RWPE2 (cell line): ENCODE measurements around the gene STRBP.

Experiments used
- ATAC-seq: fragments of 200-7000 bp; cut with Tn5 transposase; 3 replicates; pipeline ENCODE4 v1.9.1; 2021; ENCODE audit warnings: low read depth
- DNase-seq: peaks from one replicate; pipeline ENCODE4 v3.0.0-alpha.2; 2020; ENCODE audit warnings: low spot score
- H3K27ac ChIP-seq: fragments of 450-650 bp; 2 replicates; pipeline ENCODE4 v1.5.1; 2017; ENCODE audit warnings: mild to moderate bottlenecking; ENCODE audit not compliant: poor library complexity, severe bottlenecking
- H3K27me3 ChIP-seq: fragments of 250-450 bp; sonication (Bioruptor Pico); 2 replicates; pipeline ENCODE4 v1.5.1; 2021; ENCODE audit warnings: mild to moderate bottlenecking, moderate library complexity; ENCODE audit not compliant: insufficient read depth, poor library complexity, severe bottlenecking
- H3K36me3 ChIP-seq: fragments of 250-450 bp; sonication (Bioruptor Pico); 2 replicates; pipeline ENCODE4 v1.5.1; 2020; ENCODE audit warnings: low read depth, mild to moderate bottlenecking, moderate library complexity
- H3K4me1 ChIP-seq: fragments of 250-450 bp; sonication (Bioruptor Pico); 2 replicates; pipeline ENCODE4 v1.5.1; 2021; ENCODE audit warnings: mild to moderate bottlenecking, moderate library complexity; ENCODE audit not compliant: insufficient read depth, poor library complexity, severe bottlenecking
- H3K4me3 ChIP-seq: fragments of 250-450 bp; sonication (Bioruptor Pico); 2 replicates; pipeline ENCODE4 v1.5.1; 2021; ENCODE audit warnings: mild to moderate bottlenecking, moderate library complexity; ENCODE audit not compliant: severe bottlenecking
- H3K9me3 ChIP-seq: fragments of 250-450 bp; sonication (Bioruptor Pico); 2 replicates; pipeline ENCODE4 v1.5.1; 2021; ENCODE audit warnings: mild to moderate bottlenecking, moderate library complexity; ENCODE audit not compliant: severe bottlenecking
- CTCF ChIP-seq: fragments of 450-650 bp; IDR thresholded peaks from one replicate; pipeline ENCODE4 v1.5.1; 2017; ENCODE audit warnings: mild to moderate bottlenecking, moderate library complexity; ENCODE audit not compliant: poor library complexity, severe bottlenecking

STRBP gene

GRCh38 chr9:123120131-123120530 lies 148.3 kb downstream of the STRBP start:
- DNase-seq: no peak
- ATAC-seq: no peak
- no peak overlapping the region for H3K27ac ChIP-seq
- H3K27me3 ChIP-seq: no peaks in the 10 kb centered on the region
- no peaks in the 10 kb centered on the region for H3K9me3 ChIP-seq
- no peaks in the 10 kb centered on the region for H3K4me1 ChIP-seq
- no peak for TF ChIP-seq CTCF
- H3K36me3 ChIP-seq: no peaks in the 10 kb centered on the region
- no peak overlapping the region for H3K4me3 ChIP-seq

- Histone ChIP-seq H3K27me3 (no peaks in the 10 kb centered on the region), H3K9me3 (no peaks in the 10 kb centered on the region), H3K27ac (no peak overlapping the region), H3K4me3 (no peak overlapping the region), H3K36me3 (no peaks in the 10 kb centered on the region), H3K4me1 (no peaks in the 10 kb centered on the region)
- no peak for TF ChIP-seq CTCF
- no peak for ATAC-seq
- no peak for DNase-seq
Measured at GRCh38 chr9:123119566-123119965, 148.8 kb downstream of the STRBP start.

- ATAC-seq (no peak), DNase-seq (no peak)
- no peak overlapping the region for H3K27ac ChIP-seq
- H3K27me3 ChIP-seq: no peaks in the 10 kb centered on the region
- H3K4me3 ChIP-seq: no peak overlapping the region
- no peak for TF ChIP-seq CTCF
- H3K36me3 ChIP-seq: no peaks in the 10 kb centered on the region
- no peaks in the 10 kb centered on the region for H3K4me1 ChIP-seq
- no peaks in the 10 kb centered on the region for H3K9me3 ChIP-seq
Measured at GRCh38 chr9:123116036-123116435, 152.3 kb downstream of the STRBP start.

GRCh38 chr9:123115146-123115913 lies 153.1 kb downstream of the STRBP start:
- Histone ChIP-seq H3K4me3 (no peak overlapping the region), H3K9me3 (no peaks in the 10 kb centered on the region), H3K4me1 (no peaks in the 10 kb centered on the region), H3K27ac (no peak overlapping the region), H3K36me3 (no peaks in the 10 kb centered on the region), H3K27me3 (no peaks in the 10 kb centered on the region)
- no peak for ATAC-seq
- no peak for DNase-seq
- TF ChIP-seq CTCF: no peak

GRCh38 chr9:123113185-123113584 lies 155.2 kb downstream of the STRBP start:
- DNase-seq (no peak), ATAC-seq (no peak)
- peaks cover 2% of the 10 kb centered on the region; the same call in 1 of the 2 replicates for H3K36me3 ChIP-seq
- H3K4me1 ChIP-seq: no peaks in the 10 kb centered on the region
- no peaks in the 10 kb centered on the region for H3K27me3 ChIP-seq
- H3K9me3 ChIP-seq: no peaks in the 10 kb centered on the region
- no peak overlapping the region for H3K4me3 ChIP-seq
- TF ChIP-seq CTCF: no peak
- no peak overlapping the region for H3K27ac ChIP-seq
